HCT116 (cell line): ENCODE results near the gene KRTAP16-1.

Experiments used
- CTCF ChIP-seq, 3 experiments: fragments of 200-600 bp in 1 of 3; sonication (generic) in 1 of 3; IDR thresholded peaks in 2 of 3; conservative IDR thresholded peaks in 1 of 3; 2 replicates each; pipeline ENCODE4 v1.5.1; 2012 to 2017; ENCODE audit warnings: low read depth in 2 of 3, low read length in 2 of 3, antibody characterized with exemption in 1 of 3, borderline replicate concordance in 1 of 3, control low read depth in 1 of 3, mild to moderate bottlenecking in 1 of 3, mixed read lengths in 1 of 3, mixed run types in 1 of 3, moderate library complexity in 1 of 3; ENCODE audit not compliant: insufficient read depth in 1 of 3
- POLR2A ChIP-seq: IDR thresholded peaks from 2 replicates; pipeline ENCODE4 v1.7.0; 2011; ENCODE audit warnings: borderline replicate concordance; ENCODE audit not compliant: insufficient read depth, insufficient read length; ENCODE audit errors: extremely low read depth
- SP1 ChIP-seq: IDR thresholded peaks from 2 replicates; pipeline ENCODE4 v1.6.1; 2012; ENCODE audit warnings: low read depth
- TF ChIP-seq, protein P1 (sequence below): IDR thresholded peaks from 2 replicates; pipeline ENCODE4 v1.6.1; 2012

GRCh38 chr17:41335747-41336146 is 26.6 kb upstream of the KRTAP16-1 start:
- TF ChIP-seq, protein P1, sequence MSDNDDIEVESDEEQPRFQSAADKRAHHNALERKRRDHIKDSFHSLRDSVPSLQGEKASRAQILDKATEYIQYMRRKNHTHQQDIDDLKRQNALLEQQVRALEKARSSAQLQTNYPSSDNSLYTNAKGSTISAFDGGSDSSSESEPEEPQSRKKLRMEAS, result no peak
- TF ChIP-seq SP1, result no peak
- no peak for TF ChIP-seq POLR2A
- no peak for TF ChIP-seq CTCF (IDR thresholded peaks at IDR 0.05 in 2 of 3, conservative IDR thresholded peaks at IDR 0.05 in 1 of 3; ENCODE audit: borderline replicate concordance in 1 of 3, insufficient read depth in 1 of 3, low read depth in 2 of 3, low read length in 2 of 3)
